Measurements from ENCODE around the gene MLN. TPM values are rescaled to one million over a fixed set of nuclear protein-coding genes. Genes with fewer than 3 reads are reported as not detected.

Gene MLN
- total and polyA plus RNA-seq, 8 donors, result not detected

DNA sequence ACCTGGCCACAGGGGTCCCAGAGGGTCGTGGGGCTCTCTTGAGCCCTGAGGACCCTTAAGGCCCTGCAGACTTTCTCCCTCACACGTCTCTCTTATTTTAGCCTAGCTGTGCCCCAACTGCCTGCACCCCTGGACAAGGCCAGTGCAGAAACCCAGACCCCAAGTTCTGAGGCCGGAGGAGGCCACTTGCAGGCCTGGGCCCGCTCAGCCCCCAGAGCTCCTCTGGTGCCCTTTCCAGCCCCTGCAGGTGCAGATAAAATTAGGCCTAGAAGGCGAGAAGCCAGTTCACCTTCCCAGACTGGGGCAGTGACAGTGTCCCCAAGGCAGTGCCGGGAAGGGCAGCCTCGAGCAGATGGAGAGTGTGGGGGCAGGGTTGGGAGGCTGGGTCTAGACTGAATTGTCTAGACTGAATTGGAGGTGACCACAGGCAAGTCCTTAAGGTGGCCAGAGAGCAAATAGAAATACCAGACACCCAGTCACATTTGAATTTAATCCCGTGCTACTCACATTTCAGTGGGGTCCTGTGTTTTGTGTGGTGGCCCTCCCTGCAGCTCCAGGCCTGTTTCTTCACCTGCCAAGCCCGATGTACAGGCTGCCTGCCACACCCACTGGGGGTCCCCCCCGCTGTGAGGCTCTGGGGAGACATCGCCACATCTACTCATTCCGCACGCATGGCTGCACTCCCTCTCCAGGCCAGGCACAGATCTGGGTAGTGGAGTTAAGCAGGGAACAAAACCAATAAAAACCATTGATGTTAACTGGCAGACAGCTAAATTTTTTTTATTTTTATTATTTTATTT is 48.5 kb downstream of the MLN start:
- DNase-seq, result no peak
- 73 to 85% (median 80%) methylated on average over 13 of the region's 13 CpGs for WGBS, 5 donors
- H3K27me3 ChIP-seq, result no peaks in the 10 kb centered on the region
- intact Hi-C loops (cut with DNase I; ENCODE audit: low total_unique reads), result no loop called here
- H3K4me1 ChIP-seq, result peaks cover 0 to 30% (median 12%) of the 10 kb centered on the region in 4 donors
- no peak for TF ChIP-seq POLR2AphosphoS5 (IDR thresholded peaks at IDR 0.05)
- TF ChIP-seq EP300 (IDR thresholded peaks at IDR 0.05), result no peak
- TF ChIP-seq POLR2A (IDR thresholded peaks at IDR 0.05), result no peak
- TF ChIP-seq, protein P1, sequence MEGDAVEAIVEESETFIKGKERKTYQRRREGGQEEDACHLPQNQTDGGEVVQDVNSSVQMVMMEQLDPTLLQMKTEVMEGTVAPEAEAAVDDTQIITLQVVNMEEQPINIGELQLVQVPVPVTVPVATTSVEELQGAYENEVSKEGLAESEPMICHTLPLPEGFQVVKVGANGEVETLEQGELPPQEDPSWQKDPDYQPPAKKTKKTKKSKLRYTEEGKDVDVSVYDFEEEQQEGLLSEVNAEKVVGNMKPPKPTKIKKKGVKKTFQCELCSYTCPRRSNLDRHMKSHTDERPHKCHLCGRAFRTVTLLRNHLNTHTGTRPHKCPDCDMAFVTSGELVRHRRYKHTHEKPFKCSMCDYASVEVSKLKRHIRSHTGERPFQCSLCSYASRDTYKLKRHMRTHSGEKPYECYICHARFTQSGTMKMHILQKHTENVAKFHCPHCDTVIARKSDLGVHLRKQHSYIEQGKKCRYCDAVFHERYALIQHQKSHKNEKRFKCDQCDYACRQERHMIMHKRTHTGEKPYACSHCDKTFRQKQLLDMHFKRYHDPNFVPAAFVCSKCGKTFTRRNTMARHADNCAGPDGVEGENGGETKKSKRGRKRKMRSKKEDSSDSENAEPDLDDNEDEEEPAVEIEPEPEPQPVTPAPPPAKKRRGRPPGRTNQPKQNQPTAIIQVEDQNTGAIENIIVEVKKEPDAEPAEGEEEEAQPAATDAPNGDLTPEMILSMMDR (IDR thresholded peaks at IDR 0.05), result no peak
- H3K27ac ChIP-seq, result no peak overlapping the region
- H3K4me3 ChIP-seq, result no peak overlapping the region
- H3K36me3 ChIP-seq, result no peaks in the 10 kb centered on the region
- no peaks in the 10 kb centered on the region for H3K9me3 ChIP-seq

DNA sequence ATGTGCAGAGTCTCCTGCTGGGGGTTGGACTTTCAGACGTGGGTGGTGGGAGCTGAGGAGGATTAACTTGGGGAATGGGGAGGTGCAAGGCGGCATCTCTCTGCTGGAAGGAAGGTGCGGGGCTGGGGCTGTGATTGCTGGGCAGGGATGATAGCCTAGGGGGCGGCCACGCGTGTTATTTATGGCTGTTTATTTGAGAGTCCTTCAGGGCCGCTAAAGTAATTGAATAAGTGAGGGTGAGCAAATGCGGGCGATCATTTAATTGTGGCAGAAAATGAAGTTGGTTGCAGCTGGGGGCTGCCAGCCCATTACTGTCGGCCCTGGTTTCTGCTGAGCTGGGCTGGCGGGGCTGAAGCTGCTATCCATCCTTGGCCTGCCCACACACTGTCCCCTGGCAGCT is 49.6 kb downstream of the MLN start:
- no peak overlapping the region for H3K27ac ChIP-seq
- no peaks in the 10 kb centered on the region for H3K36me3 ChIP-seq
- no peaks in the 10 kb centered on the region for H3K27me3 ChIP-seq
- no peak for DNase-seq
- H3K4me1 ChIP-seq, result peaks cover 0 to 24% (median 12%) of the 10 kb centered on the region in 4 donors
- TF ChIP-seq, protein P1 (IDR thresholded peaks at IDR 0.05), result no peak
- TF ChIP-seq POLR2AphosphoS5 (IDR thresholded peaks at IDR 0.05), result no peak
- TF ChIP-seq EP300 (IDR thresholded peaks at IDR 0.05), result no peak
- no peaks in the 10 kb centered on the region for H3K9me3 ChIP-seq
- no peak overlapping the region for H3K4me3 ChIP-seq
- intact Hi-C loops (cut with DNase I; ENCODE audit: low total_unique reads), result no loop called here
- WGBS, 5 donors, result 82 to 89% (median 89%) methylated on average over 11 of the region's 11 CpGs

DNA sequence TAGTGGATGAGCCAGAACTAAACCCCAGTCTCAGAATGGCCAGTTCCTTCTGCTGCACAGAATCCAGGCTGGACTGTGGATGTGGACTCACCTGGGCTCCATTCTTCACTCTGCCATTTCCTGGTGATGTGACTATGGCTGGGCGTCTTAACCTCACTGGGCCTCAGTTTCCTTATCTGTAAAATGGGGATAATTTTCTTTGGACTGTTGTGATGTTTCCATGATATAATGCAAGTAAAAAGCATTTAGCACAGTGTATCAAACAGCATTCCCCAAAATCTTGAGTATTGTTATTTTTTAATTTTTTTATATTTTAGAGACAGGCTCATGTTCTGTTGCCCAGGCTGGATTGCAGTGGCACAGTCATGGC is 51.2 kb downstream of the MLN start:
- H3K4me1 ChIP-seq, result peaks cover 0 to 24% (median 7%) of the 10 kb centered on the region in 4 donors
- no peak for DNase-seq
- no peaks in the 10 kb centered on the region for H3K27me3 ChIP-seq
- intact Hi-C loops (cut with DNase I; ENCODE audit: low total_unique reads), result no loop called here
- H3K9me3 ChIP-seq, result no peaks in the 10 kb centered on the region
- TF ChIP-seq POLR2AphosphoS5 (IDR thresholded peaks at IDR 0.05), result no peak
- TF ChIP-seq POLR2A (IDR thresholded peaks at IDR 0.05), result no peak
- TF ChIP-seq, protein P1 (IDR thresholded peaks at IDR 0.05), result no peak
- TF ChIP-seq EP300 (IDR thresholded peaks at IDR 0.05), result no peak
- H3K27ac ChIP-seq, result no peak overlapping the region
- H3K4me3 ChIP-seq, result no peak overlapping the region
- 71 to 96% (median 93%) methylated on average over 1 of the region's 1 CpG for WGBS, 5 donors
- H3K36me3 ChIP-seq, result no peaks in the 10 kb centered on the region

DNA sequence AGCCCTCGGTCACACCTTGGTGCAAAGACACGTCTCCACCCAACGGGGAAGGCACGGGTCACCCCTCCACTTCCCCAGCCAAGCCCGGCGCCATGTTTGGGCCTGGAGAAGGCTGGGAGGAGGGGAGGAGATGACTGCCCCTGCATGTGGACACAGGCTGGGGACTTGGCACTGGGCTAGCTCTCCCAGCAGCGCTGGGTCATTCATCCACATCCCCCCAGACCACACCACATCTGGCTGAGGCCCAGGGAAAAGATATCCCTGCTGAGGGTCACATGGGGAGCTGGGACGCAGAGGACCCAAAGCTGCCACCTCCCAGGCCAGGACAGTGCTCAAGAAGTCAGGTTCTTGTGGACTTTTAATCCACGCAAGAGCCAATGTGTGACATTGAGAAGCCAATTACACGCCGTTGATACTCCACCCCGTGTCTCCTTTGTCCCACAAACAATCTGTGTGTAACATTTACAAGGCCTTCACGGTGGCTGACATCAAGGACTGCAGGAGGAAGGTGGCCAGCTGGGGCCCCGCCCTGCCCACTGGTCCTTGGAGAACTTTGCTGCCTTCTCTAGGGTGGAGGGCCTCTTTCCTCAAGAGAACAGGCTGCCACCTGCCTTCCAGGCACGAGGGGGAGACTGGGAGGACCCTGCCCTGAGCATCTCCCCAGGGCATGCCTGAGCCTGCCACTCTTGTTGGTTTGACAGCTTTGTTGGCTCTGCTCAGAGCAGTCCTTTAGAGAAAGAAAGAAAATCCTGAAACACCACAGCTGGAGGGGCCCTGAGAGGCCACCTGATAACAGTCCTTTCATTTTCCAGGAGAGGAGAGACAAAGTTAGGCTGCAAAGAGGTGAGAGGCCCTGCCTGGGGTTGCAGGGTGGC is 51.8 kb downstream of the MLN start:
- peaks cover 0 to 20% (median 4%) of the 10 kb centered on the region in 4 donors for H3K4me1 ChIP-seq
- H3K36me3 ChIP-seq, result no peaks in the 10 kb centered on the region
- peak; percentile 51 to 72 for DNase-seq
- H3K9me3 ChIP-seq, result no peaks in the 10 kb centered on the region
- no peak overlapping the region for H3K4me3 ChIP-seq
- H3K27me3 ChIP-seq, result peaks cover 0 to under 1% (median 0%) of the 10 kb centered on the region in 3 donors
- 60 to 73% (median 70%) methylated on average over 14 to 15 of the region's 15 CpGs for WGBS, 5 donors
- TF ChIP-seq, protein P1 (IDR thresholded peaks at IDR 0.05), result no peak
- TF ChIP-seq POLR2A (IDR thresholded peaks at IDR 0.05) (no peak), POLR2AphosphoS5 (IDR thresholded peaks at IDR 0.05) (no peak), EP300 (IDR thresholded peaks at IDR 0.05) (no peak)
- peak overlapping the region in 1 of 5 donors; percentile 46 for H3K27ac ChIP-seq
- intact Hi-C loops (cut with DNase I; ENCODE audit: low total_unique reads), result no loop called here
